Measurements from ENCODE around the gene CRB2.

GRCh38 chr9:123318202-123318601 is 37.8 kb upstream of the CRB2 start:
- no peak for TF ChIP-seq CTCF (conservative IDR thresholded peaks at IDR 0.05 in 1 of 2, IDR thresholded peaks at IDR 0.05 in 1 of 2; ENCODE audit: low read depth in 1 of 2, low read length in 2 of 2)
- TF ChIP-seq EZH2 (IDR thresholded peaks at IDR 0.05; ENCODE audit: low read length, missing control alignments): no peak

All from fibroblast of lung (primary cell).